Lower leg skin (tissue), 4 donors: ENCODE results near the gene POU2AF1. TPM values are rescaled to one million over a fixed set of nuclear protein-coding genes. Genes with fewer than 3 reads are reported as not detected.
A peak's percentile ranks its signal among the peaks of the same experiment; 100 is the strongest.

Source experiments
- DNase-seq, 2 donors: peaks; one replicate each; pipeline ENCODE4 v3.0.0-alpha.2; 2019; ENCODE audit warnings: low spot score in 2 of 2
- H3K4me3 ChIP-seq: fragments of 200-600 bp; sonication (generic); 2 replicates; pipeline ENCODE4 v1.5.1; 2017; ENCODE audit warnings: mild to moderate bottlenecking, low read depth; ENCODE audit not compliant: poor library complexity, severe bottlenecking
- POLR2A ChIP-seq, 2 donors: fragments of 450-650 bp; IDR thresholded peaks; one replicate each; pipeline ENCODE4 v1.6.1; 2016 to 2017; ENCODE audit warnings: antibody characterized with exemption in 2 of 2, mild to moderate bottlenecking in 1 of 2, moderate library complexity in 1 of 2
- WGBS, 2 donors: methylation state at CpG; one replicate each; pipeline ENCODE4 v1.1.5; 2018; 5-methylcytosine and 5-hydroxymethylcytosine counted together
- intact Hi-C: fragments of 100-400 bp; cut with DNase I; formaldehyde crosslinking; loops from one replicate; pipeline ENCODE4 v1.15.0; 2023; ENCODE audit warnings: low total_unique reads
- total RNA-seq, 4 donors: library from RNA; depleted of rRNA; stranded (reverse); fragments of >200 nt; gene quantifications; one replicate each; pipeline ENCODE4 v1.1.0, GENCODE V29; 2016
- TF ChIP-seq, protein P1 (sequence below), 3 donors: fragments of 450-650 bp; IDR thresholded peaks; one replicate each; pipeline ENCODE4 v1.5.1; 2016; ENCODE audit warnings: antibody characterized with exemption in 3 of 3, mild to moderate bottlenecking in 3 of 3, moderate library complexity in 2 of 3

POU2AF1 gene
- total RNA-seq, 4 donors from 2014 or later = 0.13 TPM; not detected in 3

DNA sequence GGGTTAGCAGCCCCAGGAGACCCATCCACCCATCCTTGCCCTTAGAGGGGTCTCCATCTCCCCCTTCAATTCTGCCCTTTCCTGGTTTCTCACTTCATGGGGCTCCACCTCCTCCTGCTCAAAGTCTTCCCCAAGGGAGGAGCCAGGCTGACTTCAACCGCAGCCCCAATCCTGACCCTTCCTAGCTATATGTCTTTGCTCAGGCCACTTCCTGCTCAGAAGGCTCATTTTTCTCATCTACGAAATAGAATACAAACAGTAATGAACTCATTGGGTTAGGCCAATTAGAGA lies 24.5 kb downstream of the POU2AF1 start:
- no peak for DNase-seq
- no peak for TF ChIP-seq POLR2A (IDR thresholded peaks at IDR 0.05)
- TF ChIP-seq, protein P1, sequence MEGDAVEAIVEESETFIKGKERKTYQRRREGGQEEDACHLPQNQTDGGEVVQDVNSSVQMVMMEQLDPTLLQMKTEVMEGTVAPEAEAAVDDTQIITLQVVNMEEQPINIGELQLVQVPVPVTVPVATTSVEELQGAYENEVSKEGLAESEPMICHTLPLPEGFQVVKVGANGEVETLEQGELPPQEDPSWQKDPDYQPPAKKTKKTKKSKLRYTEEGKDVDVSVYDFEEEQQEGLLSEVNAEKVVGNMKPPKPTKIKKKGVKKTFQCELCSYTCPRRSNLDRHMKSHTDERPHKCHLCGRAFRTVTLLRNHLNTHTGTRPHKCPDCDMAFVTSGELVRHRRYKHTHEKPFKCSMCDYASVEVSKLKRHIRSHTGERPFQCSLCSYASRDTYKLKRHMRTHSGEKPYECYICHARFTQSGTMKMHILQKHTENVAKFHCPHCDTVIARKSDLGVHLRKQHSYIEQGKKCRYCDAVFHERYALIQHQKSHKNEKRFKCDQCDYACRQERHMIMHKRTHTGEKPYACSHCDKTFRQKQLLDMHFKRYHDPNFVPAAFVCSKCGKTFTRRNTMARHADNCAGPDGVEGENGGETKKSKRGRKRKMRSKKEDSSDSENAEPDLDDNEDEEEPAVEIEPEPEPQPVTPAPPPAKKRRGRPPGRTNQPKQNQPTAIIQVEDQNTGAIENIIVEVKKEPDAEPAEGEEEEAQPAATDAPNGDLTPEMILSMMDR (IDR thresholded peaks at IDR 0.05) = no peak
- 91 to 93% methylated on average over 2 of the region's 2 CpGs for WGBS, 2 donors
- no peak overlapping the region for H3K4me3 ChIP-seq
- intact Hi-C loops = no loop called here

DNA sequence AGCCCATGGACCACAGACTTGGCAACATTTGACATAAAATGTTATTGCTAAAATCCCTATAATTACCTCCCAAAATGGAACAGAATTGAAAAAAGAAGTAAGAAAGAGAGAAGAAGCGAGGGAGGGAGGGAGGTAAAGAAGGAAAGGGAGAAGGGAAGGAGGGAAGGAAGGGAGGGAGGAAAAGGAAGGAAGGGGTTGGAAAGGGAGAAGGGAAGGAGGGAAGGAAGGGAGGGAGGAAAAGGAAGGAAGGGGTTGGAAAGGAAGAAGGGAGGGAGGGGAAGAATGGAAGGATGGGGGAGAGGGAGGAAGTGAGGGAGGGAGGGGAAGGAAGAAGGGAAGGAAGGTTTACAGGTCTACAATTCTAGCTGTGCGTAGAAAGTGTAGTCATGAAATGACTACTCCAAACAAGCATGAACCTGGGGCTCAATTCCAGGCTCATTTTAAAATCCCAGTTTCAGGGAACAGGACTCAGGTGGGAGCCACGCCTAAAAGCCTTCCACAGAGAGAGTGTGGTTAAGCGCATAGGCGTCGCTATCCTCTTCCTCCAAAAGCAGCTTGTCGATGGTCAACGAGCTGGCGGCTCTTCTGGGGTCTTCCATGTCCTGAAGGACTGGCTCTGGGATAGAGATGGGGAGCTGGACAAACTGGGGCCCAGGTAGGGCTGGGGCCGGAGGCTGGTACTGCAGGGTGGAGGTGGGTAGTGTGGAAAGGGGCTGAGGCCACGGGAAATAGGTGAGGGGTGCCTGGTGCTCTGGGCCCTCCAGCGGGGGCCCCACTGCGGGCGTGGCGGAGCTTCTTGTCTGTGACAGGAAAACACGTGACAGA lies 25.1 kb downstream of the POU2AF1 start:
- TF ChIP-seq, protein P1 (IDR thresholded peaks at IDR 0.05) = no peak
- no peak for TF ChIP-seq POLR2A (IDR thresholded peaks at IDR 0.05)
- intact Hi-C loops = no loop called here
- peak in 1 of 2 donors; percentile 62 for DNase-seq
- WGBS, 2 donors = 93 to 94% methylated on average over 16 of the region's 16 CpGs
- H3K4me3 ChIP-seq = no peak overlapping the region

DNA sequence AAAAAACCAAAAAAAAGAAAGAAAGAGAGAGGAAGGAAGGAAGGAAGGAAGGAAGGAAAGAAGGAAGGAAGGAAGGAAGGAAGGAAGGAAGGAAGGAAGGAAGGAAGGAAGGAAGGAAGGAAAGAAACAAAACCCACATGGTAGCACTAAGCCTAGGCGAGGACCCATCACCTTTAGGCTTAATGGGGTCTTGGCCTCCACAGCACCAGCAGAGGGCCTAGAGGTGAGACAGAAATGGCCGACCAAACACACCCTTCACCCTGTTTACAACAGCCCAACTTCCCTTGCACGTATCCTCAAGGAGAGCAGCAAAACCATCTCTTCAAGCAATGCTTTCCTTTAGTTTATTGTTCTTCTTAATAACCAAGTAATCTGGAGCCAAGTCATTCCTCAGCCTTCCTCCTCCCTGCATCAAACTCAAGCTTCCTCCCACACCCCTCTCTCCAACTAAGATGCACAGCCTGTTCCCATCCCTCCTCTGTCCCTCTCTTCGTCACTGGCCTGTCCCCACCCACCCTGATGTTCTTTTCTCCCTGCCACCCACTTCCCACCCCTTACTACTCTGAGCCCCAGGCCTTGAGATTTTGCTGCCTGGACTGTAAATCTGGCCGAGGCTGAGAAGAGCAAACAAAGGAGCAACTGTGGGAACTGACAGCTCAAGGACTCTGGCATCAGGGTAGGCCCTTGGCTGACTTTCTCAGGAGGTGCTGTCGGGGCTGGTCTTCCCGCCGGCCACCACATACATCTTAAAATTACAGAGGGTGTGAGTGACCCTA lies 26.0 kb downstream of the POU2AF1 start:
- 72 to 75% methylated on average over 8 of the region's 8 CpGs for WGBS, 2 donors
- intact Hi-C loops = no loop called here
- no peak overlapping the region for H3K4me3 ChIP-seq
- no peak for TF ChIP-seq POLR2A (IDR thresholded peaks at IDR 0.05)
- TF ChIP-seq, protein P1 (IDR thresholded peaks at IDR 0.05) = no peak
- peak in 1 of 2 donors; percentile 76 for DNase-seq

DNA sequence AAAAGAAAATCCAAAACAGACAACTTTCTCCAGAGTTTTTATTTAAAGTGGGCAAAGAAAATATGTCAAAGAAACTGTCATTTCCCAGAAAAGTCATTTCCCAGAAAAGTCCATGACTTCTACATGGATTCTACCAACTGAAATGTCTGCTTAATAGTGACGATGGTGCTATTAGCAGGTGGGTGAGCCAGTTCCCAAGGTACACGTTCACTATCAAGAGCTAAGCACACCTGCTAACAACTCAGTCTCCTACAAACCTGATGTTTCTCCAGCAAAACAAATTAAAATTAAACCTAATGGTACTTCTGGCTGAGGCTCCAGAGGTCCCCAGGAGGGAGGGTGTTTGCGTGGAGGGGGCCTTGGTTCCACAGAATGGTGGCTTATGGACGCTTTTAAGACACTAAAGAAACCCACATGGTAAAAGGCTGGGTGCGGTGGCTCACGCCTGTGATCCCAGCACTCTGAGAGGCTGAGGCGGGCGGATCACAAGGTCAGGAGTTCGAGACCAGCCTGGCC lies 26.8 kb downstream of the POU2AF1 start:
- DNase-seq = peak in 1 of 2 donors; percentile 62
- H3K4me3 ChIP-seq = no peak overlapping the region
- intact Hi-C loops = no loop called here
- WGBS, 2 donors = 87 to 91% methylated on average over 9 of the region's 9 CpGs
- TF ChIP-seq POLR2A (IDR thresholded peaks at IDR 0.05) = no peak
- TF ChIP-seq, protein P1 (IDR thresholded peaks at IDR 0.05) = no peak

DNA sequence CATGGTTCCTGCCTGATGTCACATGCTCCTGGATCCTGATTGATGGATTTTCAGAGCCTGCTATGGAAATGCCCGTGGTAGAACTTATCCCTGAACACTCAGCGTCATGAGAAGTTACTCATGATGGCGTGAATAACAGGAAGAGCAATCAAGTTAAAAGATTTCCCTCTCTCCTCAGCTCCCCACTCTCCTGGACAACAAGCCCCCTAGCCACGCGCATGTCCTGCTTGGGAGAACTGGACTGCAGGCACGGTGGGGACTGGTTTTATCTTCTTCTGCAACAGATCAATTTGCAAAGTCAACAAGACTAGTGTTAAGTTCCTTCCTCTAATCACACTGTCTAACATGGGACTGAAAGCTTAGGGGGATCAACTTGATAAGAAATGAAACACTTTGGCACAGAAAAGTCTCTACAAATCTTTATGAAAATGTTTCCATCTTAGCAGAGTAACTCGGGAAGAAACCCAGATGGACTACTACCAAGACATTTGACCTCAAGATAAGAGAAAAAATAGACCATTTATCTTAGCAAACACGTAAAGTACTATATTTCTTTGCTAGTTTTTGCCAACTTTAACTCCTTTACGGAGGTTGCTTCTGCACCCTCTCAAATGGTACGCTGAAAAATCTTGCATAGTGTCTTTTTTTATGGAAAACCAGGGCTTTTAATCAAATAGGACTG lies 27.6 kb downstream of the POU2AF1 start:
- peak in 1 of 2 donors; percentile 54 for DNase-seq
- no peak for TF ChIP-seq POLR2A (IDR thresholded peaks at IDR 0.05)
- TF ChIP-seq, protein P1 (IDR thresholded peaks at IDR 0.05) = no peak
- 83 to 88% methylated on average over 10 of the region's 10 CpGs for WGBS, 2 donors
- intact Hi-C loops = no loop called here
- H3K4me3 ChIP-seq = no peak overlapping the region
